A549 treated with Mapracorat at 1 μM for 4 hours (cell line): ENCODE results near the gene DEFB108B. TPM values are rescaled to one million over a fixed set of nuclear protein-coding genes. Genes with fewer than 3 reads are reported as not detected.

ENCODE experiments used
- total RNA-seq: library from RNA; stranded (reverse); fragments of 200-300 nt; extraction: Qiagen RNA extraction; gene quantifications from 5 replicates; pipeline ENCODE4 v1.2.3, GENCODE V29; 2022

DEFB108B gene, protein sequence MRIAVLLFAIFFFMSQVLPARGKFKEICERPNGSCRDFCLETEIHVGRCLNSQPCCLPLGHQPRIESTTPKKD
- total RNA-seq, result not detected in 5 replicates

DNA sequence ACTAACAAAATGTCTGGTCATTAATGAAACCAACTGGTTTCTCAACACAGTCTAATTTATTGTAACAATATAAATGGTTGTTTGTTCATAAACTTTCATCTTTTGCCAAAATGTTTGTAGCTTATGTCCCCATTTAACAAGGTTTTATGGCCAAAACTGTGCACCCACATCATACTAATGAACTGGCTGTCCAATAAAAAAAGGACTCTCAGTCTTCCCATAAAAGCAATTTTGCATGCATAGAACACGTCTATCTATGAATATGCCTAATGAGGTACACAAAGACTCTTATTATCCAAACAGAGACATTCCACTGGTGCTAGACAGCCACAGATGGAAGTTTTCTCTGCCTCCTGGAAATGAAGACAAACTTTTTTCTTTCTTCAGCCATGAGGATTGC lies at the start of gene DEFB108B:
DEFB108B (plus strand) TSS at position 390 of the 400 bp plus-strand sequence; CDS start at position 390, 0 bp downstream.

DNA sequence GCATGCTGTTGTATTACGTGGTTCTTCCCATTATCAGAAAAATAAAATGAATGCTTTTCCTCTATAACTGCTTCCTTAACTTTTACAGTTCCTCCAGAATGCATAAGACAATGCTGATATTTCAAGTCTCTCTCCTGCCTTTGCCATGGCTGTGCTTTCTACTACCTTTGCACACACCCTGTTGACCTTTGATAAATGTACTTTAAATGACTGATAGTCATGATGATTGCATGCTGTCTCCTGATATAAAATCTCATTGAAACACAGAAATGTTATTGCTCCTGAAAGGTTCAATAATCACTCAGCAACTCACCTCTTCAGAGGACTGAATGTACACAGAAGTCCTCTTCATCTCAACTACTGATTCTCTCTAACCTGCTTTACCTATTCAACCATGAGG lies 45.1 kb downstream of the DEFB108B start, which contains the start of gene DEFB131B:
DEFB131B (plus strand) TSS at position 395 of the 400 bp plus-strand sequence; CDS start at position 395, 0 bp downstream.

Other genes with a start within 250 kb of the DEFB108B start
- not detected in 5 replicates for gene DEFB131B, start 45.3 kb downstream of the DEFB108B start, total RNA-seq
- gene XNDC1N, start 95.4 kb downstream of the DEFB108B start, total RNA-seq, result 2.2 to 4.3 TPM (median 3.4 TPM) in 5 replicates
- gene RNF121, start 95.8 kb downstream of the DEFB108B start, total RNA-seq, result 46.3 to 52.8 TPM (median 48.3 TPM) in 5 replicates
- gene IL18BP, start 165.7 kb downstream of the DEFB108B start, total RNA-seq, result 2.8 to 4.4 TPM (median 4.3 TPM) in 5 replicates
- 52.8 to 68.2 TPM (median 66.7 TPM) in 5 replicates for gene NUMA1, start 247.3 kb downstream of the DEFB108B start, total RNA-seq
- 5.9 to 9.9 TPM (median 8.1 TPM) in 5 replicates for gene LRRC51, start 247.7 kb downstream of the DEFB108B start, total RNA-seq